ENCODE measurements around the gene USP48.

Gene USP48

DNA sequence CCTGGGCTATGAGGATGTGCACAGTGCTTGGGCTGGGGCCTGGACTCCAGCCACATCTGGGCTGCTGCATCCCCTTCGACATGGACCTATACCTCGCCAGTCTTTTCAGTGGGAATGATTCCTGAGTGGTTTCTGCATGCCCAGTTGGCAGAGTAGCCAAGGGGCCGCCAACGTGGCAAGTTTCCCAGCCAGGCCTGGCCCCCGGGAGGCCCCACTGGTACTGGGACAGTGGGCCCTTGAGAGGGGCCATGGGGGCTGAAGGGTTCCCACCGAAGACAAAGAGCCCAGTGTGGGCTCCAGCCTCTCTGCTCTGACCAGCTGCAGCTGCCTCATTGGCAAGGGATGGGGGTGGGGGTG lies 129.2 kb downstream of the USP48 start:
- Histone ChIP-seq H3K27ac (ENCODE audit: low read length) (no peak overlapping the region), H4K20me1 (ENCODE audit: insufficient read depth, low read length) (no peaks in the 10 kb centered on the region), H3K79me2 (ENCODE audit: low read length) (no peaks in the 10 kb centered on the region), H3K4me2 (ENCODE audit: low read length) (no peak overlapping the region), H3K4me3 (ENCODE audit: low read length) (no peak overlapping the region), H3K27me3 (ENCODE audit: low read depth, low read length) (no peaks in the 10 kb centered on the region), H2AFZ (ENCODE audit: low read depth, low read length) (no peak overlapping the region), H3K36me3 (replicated peaks; ENCODE audit: low read depth, low read length) (no peaks in the 10 kb centered on the region), H3K9me3 (ENCODE audit: insufficient read depth, low read length) (no peaks in the 10 kb centered on the region), H3K4me1 (ENCODE audit: low read length) (peaks cover 10% of the 10 kb centered on the region; the same call in 1 of the 2 replicates), H3K9ac (ENCODE audit: low read length) (no peak overlapping the region)
- no peak for TF ChIP-seq EZH2phosphoT487 (IDR thresholded peaks at IDR 0.05; ENCODE audit: low read depth)
- no peak for TF ChIP-seq CTCF (IDR thresholded peaks at IDR 0.05; ENCODE audit: low read depth, low read length)

- TF ChIP-seq EZH2phosphoT487 (IDR thresholded peaks at IDR 0.05; ENCODE audit: low read depth), result no peak
- TF ChIP-seq CTCF (IDR thresholded peaks at IDR 0.05; ENCODE audit: low read depth, low read length), result no peak
- Histone ChIP-seq H3K79me2 (ENCODE audit: low read length) (no peaks in the 10 kb centered on the region), H2AFZ (ENCODE audit: low read depth, low read length) (no peak overlapping the region), H3K4me1 (ENCODE audit: low read length) (peaks cover 10% of the 10 kb centered on the region; the same call in 1 of the 2 replicates), H3K36me3 (replicated peaks; ENCODE audit: low read depth, low read length) (no peaks in the 10 kb centered on the region), H4K20me1 (ENCODE audit: insufficient read depth, low read length) (no peaks in the 10 kb centered on the region), H3K27ac (ENCODE audit: low read length) (no peak overlapping the region), H3K4me3 (ENCODE audit: low read length) (no peak overlapping the region), H3K9me3 (ENCODE audit: insufficient read depth, low read length) (no peaks in the 10 kb centered on the region), H3K27me3 (ENCODE audit: low read depth, low read length) (no peaks in the 10 kb centered on the region), H3K9ac (ENCODE audit: low read length) (no peak overlapping the region), H3K4me2 (ENCODE audit: low read length) (no peak overlapping the region)
Measured at GRCh38 chr1:21652937-21653743, 129.8 kb downstream of the USP48 start.

DNA sequence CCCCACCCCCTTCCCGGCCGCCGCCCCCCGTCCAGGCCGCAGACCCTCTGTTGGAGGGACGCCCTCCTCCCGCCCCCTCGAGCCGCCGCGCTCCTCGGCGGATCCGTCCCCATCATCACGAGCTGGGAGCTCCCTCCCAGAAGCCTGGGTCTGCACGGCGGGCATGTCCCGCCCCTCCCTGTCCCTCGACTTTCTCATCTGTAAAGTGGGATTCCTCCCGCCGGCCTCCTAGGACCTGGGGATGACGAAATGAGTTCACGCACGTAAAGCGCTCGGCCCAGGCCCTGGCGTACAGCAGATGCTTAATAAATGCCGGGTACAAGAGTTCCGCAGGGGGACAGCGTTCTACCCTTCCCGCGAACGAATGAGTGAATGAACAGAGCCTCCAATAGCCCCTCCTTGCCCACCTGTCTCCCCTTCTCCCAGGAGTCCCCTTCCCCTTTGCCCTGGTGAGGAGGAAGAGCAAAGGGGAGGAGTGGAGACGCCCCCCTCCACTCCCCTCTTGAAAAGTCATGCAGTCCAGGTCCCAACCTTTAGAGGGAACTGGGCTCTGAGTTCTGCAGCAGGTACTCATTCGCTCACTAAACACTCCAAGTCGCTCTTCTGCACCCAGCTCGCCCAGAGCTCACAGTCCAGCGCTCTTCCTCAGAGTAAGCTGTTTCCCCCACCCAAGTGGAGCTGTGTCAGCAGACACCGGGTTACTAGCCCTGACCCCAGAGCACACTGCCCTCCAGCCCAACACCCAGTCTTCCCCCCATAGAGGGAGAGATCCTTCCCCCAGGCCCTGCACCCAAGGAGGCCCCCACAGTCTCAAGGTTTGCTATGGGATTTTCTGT lies 130.6 kb downstream of the USP48 start:
- no peaks in the 10 kb centered on the region for H3K9me3 ChIP-seq (ENCODE audit: insufficient read depth, low read length)
- TF ChIP-seq CTCF (IDR thresholded peaks at IDR 0.05; ENCODE audit: low read depth, low read length), result no peak
- H3K27me3 ChIP-seq (ENCODE audit: low read depth, low read length), result no peaks in the 10 kb centered on the region
- H3K9ac ChIP-seq (ENCODE audit: low read length), result no peak overlapping the region
- H3K4me3 ChIP-seq (ENCODE audit: low read length), result peak overlapping the region; percentile 95
- peaks cover 10% of the 10 kb centered on the region; the same call in 1 of the 2 replicates for H3K4me1 ChIP-seq (ENCODE audit: low read length)
- H3K4me2 ChIP-seq (ENCODE audit: low read length), result peak overlapping the region; percentile 43
- H4K20me1 ChIP-seq (ENCODE audit: insufficient read depth, low read length), result no peaks in the 10 kb centered on the region
- no peaks in the 10 kb centered on the region for H3K36me3 ChIP-seq (replicated peaks; ENCODE audit: low read depth, low read length)
- no peak overlapping the region for H3K27ac ChIP-seq (ENCODE audit: low read length)
- no peak overlapping the region for H2AFZ ChIP-seq (ENCODE audit: low read depth, low read length)
- no peaks in the 10 kb centered on the region for H3K79me2 ChIP-seq (ENCODE audit: low read length)
